ENCODE results near the gene LY6G6C. TPM values are rescaled to one million over a fixed set of nuclear protein-coding genes. Genes with fewer than 3 reads are reported as not detected.

Gene LY6G6C
- total and polyA plus RNA-seq, 2 of the 13 experiments (the other 11 are each of a cell fraction or from before 2014, with no cell fraction given), result 0.15 TPM; not detected in 1

GRCh38 chr6:31737991-31738979, 16.7 kb upstream of the LY6G6C start (continued):
- peak; percentile 81 for TF ChIP-seq TCF7 (IDR thresholded peaks at IDR 0.05; ENCODE audit: low read depth)
- TF ChIP-seq ZNF484 (CRISPR knock-in tag; IDR thresholded peaks at IDR 0.05; ENCODE audit: borderline replicate concordance, low read depth), result no peak
- TF ChIP-seq RBFOX2 (IDR thresholded peaks at IDR 0.05; ENCODE audit: low read depth, low read length), result peak; percentile 75
- no peak for TF ChIP-seq ZNF562 (CRISPR knock-in tag; IDR thresholded peaks at IDR 0.05; ENCODE audit: borderline replicate concordance)
- no peak; the same call in 1 of the 2 replicates for TF ChIP-seq ZNF580 (CRISPR knock-in tag; IDR thresholded peaks at IDR 0.05; ENCODE audit: borderline replicate concordance, low read depth)
- no peak for TF ChIP-seq ZSCAN12 (CRISPR knock-in tag; IDR thresholded peaks at IDR 0.05)
- TF ChIP-seq ZNF614 (CRISPR knock-in tag; IDR thresholded peaks at IDR 0.05; ENCODE audit: borderline replicate concordance), result peak; percentile 51; the same call in 1 of the 2 replicates
- TF ChIP-seq ZNF639 (CRISPR knock-in tag; conservative IDR thresholded peaks at IDR 0.05), result peak; percentile 31; the same call in 1 of the 2 replicates
- TF ChIP-seq ZNF12 (CRISPR knock-in tag; IDR thresholded peaks at IDR 0.05), result peak; percentile 64; the same call in 1 of the 2 replicates
- no peak for TF ChIP-seq ARNT (IDR thresholded peaks at IDR 0.05)
- no peak for TF ChIP-seq ZNF460 (CRISPR knock-in tag; IDR thresholded peaks at IDR 0.05; ENCODE audit: borderline replicate concordance)
- peak; percentile 52; the same call in 1 of the 2 replicates for TF ChIP-seq FOXK2 (IDR thresholded peaks at IDR 0.05)
- TF ChIP-seq IRF2 (CRISPR knock-in tag; IDR thresholded peaks at IDR 0.05), result peak; percentile 56
- TF ChIP-seq DR1 (CRISPR knock-in tag; IDR thresholded peaks at IDR 0.05), result no peak; the same call in 1 of the 2 replicates
- no peak for TF ChIP-seq ZNF326 (CRISPR knock-in tag; IDR thresholded peaks at IDR 0.05; ENCODE audit: borderline replicate concordance)
- TF ChIP-seq ZNF713 (CRISPR knock-in tag; IDR thresholded peaks at IDR 0.05), result no peak
- no peak for TF ChIP-seq TBL1XR1 (IDR thresholded peaks at IDR 0.05; ENCODE audit: borderline replicate concordance, low read length, partially characterized antibody)
- TF ChIP-seq ZSCAN21 (CRISPR knock-in tag; IDR thresholded peaks at IDR 0.05; ENCODE audit: borderline replicate concordance), result peak; percentile 75
- peak; percentile 58; the same call in 1 of the 2 replicates for TF ChIP-seq RCOR2 (CRISPR knock-in tag; IDR thresholded peaks at IDR 0.05)
- TF ChIP-seq ZNF616 (CRISPR knock-in tag; IDR thresholded peaks at IDR 0.05; ENCODE audit: low read depth), result 0 out of 2 replicates have a peak, but pooled peaks have one; percentile 43
- no peak; the same call in 1 of the 2 replicates for TF ChIP-seq YEATS4 (CRISPR knock-in tag; IDR thresholded peaks at IDR 0.05; ENCODE audit: borderline replicate concordance)
- TF ChIP-seq HNF4A (CRISPR knock-in tag; IDR thresholded peaks at IDR 0.05), result peak; percentile 78
- 0 out of 2 replicates have a peak, but pooled peaks have one; percentile 15 for TF ChIP-seq ZNF598 (CRISPR knock-in tag; IDR thresholded peaks at IDR 0.05; ENCODE audit: borderline replicate concordance)
- no peak for TF ChIP-seq NR2F2 (IDR thresholded peaks at IDR 0.05; ENCODE audit: borderline replicate concordance, low read depth)
- peak; percentile 43; the same call in 1 of the 2 replicates for TF ChIP-seq NKX3-1 (CRISPR knock-in tag; IDR thresholded peaks at IDR 0.05)
- no peak for TF ChIP-seq CC2D1A (CRISPR knock-in tag; IDR thresholded peaks at IDR 0.05)
- no peak for TF ChIP-seq ZNF296 (CRISPR knock-in tag; conservative IDR thresholded peaks at IDR 0.05)
- TF ChIP-seq ZFX (CRISPR knock-in tag; IDR thresholded peaks at IDR 0.05; ENCODE audit: low read depth), result no peak; the same call in 1 of the 2 replicates
- TF ChIP-seq FOSL2 (CRISPR knock-in tag; IDR thresholded peaks at IDR 0.05), result peak; percentile 74
- no peak for TF ChIP-seq ZNF557 (CRISPR knock-in tag; IDR thresholded peaks at IDR 0.05)
- TF ChIP-seq HMGA1 (CRISPR knock-in tag; conservative IDR thresholded peaks at IDR 0.05), result no peak

Data from HepG2 (cell line).